T-helper 1 cell (primary cell): ENCODE results near the gene NOTCH1.

Experiments
- DNase-seq, 5 donors: peaks; one replicate each; pipeline ENCODE4 v3.0.0-alpha.2; 2012 to 2020

Gene NOTCH1

DNA sequence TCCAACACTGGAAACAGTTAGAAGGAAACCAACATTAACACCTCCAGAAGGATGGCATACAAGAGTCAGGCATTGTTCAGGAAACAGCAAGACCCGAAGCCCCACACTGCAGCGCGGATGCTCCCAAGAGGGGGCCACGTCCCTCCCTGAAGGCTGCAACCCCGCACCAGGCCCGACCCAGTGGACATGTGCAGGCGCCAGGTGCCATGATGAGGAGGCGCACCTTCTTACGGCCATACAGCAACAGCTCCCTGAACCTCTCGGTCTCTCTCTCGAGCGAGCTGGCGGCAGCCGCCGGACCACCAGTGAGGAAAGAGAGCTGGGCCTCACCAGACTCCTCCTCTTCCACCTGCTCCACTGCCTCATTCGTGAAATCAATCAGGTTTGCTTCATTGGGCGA, 83.2 kb downstream of the NOTCH1 start:
- DNase-seq: no peak

DNA sequence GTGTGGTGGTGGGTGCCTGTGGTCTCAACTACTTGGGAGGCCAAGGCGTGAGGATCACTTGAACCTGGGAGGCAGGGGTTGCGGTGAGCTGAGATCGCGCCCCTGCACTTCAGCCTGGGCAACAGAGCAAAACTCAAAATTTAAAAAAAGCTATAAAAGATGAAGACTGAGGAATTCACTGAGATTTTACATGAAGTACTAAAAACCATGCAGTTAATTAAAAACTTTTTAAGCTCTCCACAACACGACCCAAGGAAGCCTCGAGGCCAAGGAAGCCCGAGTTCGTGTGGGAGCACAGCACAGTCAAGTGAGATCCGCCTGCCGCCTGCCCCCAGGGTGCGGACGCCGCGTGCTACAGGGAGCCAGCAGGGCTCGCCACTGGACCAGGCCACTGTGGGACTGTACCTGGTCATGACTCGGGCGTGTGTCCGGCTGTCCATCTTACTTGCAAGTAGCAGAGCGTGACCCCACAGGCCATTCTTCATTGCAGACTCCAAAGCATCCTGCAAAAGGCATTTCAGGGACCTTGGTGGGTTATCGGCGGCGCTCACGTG, 85.0 kb downstream of the NOTCH1 start:
- DNase-seq: no peak

DNA sequence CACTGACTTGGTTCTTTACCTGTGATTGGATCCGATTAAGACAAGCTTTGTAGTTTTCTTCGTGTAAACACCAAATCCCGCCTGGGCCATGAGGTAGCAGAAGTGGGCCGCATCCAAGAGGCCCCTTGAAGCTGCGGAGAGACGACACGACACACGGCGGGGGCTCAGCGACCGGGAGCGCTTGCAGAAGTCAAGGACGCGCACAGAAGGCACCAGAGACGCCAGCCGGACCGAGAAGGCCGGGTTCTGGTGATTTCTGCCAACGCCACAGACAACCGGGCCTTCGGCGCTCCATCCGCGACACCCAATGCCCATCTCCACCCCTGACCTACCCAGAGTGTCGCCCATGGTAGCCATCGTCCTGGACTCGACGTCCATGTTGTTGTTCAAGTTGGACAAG, 86.4 kb downstream of the NOTCH1 start:
- DNase-seq: no peak

DNA sequence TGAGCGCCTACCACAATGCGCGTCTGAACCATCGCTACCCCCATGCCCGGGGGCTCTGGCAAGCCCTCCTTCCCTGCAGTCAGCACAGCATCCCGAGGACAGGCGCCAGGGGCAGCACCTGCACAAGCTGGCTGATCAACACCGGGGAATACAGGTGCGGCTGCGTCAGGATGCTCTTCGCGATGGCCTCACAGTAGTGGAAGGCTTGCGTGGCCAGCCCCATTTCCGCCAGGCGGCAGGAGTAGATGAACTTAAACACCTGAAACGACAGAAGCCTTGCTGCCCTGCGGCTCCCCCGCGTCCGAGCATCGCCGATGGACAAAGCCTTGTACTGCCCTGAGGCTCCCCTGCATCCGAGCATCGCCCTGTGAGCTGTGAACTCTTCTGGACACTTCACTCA, 88.5 kb downstream of the NOTCH1 start:
- DNase-seq: no peak

DNA sequence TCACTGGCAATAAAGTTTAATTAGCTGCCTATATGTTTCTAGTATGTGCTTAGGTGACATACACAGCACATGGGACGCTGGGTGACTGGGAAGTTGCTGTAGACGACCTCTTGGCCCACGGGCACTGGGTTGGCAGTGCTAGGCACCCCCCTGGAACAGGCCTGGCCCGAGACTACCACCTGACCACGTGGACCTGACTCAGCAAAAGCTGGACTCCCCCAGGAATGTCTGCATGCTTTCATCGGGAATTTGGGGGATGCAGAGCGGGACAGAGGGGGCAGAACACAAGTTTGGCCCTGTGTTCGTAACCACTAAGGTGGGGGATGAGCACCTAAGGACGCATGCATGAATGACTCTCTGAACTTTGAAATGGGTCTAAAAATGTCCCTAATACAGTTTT, 89.6 kb downstream of the NOTCH1 start:
- no peak for DNase-seq

DNA sequence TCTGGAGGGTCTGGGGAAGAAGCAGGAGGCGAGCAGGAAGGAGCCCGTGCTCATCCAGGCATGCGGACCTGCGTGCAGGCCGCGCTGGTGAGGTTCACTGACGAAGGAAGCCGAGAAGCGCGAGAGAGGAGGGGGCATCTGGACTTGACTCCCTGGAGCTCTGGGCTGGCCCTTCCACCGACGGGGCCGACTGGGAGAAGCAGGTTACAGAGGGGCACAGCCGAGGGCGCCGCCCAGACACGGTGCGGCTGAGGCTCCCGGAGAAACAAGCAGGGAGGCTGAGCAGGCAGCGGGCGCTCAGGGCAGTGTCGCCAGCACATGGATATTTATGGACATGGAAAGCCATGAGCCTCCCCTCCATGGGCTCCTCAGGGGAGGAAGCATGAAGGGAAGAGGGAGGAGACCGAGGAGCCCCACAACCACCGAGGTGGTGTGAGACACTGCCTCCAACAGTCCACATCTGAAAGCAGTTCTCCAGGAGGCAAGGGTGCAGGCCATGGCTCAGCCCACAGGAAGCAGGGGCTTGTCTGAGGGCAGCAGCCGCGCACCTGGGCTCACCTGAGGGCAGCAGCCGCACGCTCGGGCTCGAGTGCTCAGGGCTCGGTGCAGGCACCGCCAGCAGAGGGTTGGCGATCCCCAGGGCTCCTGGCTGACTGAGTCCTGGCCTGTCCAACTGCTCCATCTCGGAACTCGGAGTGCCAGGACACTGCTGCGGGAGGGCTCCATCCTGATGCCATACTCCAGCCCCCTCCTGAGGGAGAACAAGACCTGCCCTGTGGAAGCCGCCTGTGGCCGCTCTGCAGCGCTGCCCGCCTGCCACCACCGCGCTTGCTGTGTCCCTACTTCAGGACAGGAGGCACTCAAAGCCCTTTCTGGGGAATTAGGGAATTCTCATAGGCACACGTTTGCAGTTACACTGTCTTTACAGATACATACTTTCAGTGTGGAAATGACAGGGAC, 90.5 kb downstream of the NOTCH1 start:
- DNase-seq: no peak

DNA sequence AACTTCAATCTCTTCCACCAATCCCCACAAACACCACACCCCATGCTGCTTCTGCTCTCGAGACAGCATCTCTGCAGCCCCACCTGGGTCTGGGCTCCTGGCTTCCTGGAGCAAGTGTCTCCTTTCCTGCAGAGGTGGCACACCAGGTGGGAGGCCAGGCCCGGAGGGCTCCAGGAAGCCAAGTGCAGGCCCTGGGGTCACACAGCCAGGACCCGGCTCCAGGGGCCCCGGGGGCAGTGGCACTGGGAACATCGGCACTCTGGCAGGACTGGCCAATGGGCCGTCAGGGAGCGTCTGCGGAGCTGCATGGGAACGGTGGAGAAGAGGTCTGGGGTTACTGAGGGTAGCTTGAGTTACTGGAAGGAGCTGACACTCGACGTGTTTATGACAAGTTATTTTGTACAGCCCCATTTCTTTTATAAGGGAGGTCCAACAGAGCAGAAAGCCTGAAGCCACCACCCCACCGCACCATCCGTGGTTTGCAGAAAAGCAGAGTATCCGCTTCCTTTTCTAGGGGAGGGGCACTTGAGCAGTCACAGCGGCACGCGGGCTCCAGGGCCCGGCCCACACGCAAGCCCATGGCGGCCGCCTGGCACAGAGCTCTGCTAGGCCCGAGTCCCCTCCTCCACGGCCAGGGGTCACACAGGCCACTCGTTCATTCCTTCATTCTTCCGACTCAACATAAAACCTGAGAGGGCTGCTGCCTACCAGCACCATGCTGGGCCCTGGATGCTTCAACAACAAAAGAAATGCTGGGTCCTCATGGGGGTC, 91.6 kb downstream of the NOTCH1 start:
- DNase-seq: no peak

DNA sequence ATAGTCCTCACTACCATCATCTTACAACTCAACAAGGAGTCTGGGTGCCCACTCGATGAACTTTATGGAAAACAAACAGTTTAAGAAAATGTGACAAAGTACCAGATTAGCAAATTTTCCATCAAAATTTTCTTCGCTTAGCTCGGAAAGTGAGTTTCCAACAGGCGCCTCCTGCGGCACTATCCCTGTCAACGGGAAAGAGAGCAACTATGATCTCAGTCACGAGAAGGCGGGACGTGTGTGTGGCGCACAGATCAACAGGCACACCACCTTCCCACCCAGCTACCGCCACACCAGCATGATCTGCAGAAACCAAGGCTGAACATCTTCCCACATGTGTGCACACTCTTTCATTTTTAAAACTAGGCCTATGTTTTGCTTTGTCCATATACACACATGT, 92.5 kb downstream of the NOTCH1 start:
- DNase-seq: no peak

DNA sequence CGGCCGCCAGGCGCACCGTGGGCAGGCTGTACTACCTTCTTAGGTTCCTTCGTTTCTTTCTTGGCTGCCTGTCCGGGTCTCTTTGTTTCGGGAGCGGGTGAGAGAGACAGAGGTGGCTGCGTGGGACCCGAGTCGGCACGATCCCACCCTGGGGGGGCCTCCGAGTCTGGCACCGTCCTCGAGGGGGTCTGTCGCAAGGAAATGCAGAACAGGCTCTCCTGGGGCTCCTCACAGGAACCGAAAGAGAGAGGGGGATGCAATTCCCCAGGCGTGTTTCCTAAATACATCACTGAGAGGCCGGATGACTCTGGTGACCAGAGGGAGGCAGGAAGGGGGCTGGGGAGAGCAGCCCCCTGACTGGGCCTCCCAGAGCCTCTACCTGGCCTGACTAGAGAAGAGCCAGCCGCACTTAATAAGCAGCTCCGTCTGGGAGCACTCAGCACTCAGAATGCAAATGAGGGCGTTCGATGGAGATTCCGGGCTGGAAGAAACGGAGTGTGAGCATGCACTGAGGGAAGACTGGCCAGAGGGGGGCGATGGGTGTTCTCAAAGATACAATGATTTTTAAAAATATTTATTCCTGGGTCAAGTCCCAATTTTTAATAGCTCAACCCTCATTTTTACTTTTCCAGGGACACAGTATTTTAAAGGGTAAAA, 94.5 kb downstream of the NOTCH1 start:
- DNase-seq: no peak

DNA sequence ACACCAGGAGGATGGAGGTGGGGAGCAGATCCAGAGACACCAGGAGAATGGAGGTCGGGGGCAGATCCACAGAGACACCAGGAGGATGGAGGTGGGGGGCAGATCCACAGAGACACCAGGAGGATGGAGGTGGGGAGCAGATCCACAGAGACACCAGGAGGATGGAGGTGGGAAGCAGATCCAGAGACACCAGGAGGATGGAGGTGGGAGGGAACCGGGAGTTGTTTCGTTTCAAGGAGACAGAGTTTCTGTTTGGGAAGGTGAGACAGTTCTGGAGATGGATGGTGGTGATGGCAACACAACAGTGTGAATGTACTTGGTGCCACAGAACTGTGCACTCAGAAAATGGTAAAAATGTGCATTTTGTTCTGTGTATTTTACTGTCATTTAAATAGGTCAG, 97.2 kb downstream of the NOTCH1 start:
- no peak for DNase-seq

DNA sequence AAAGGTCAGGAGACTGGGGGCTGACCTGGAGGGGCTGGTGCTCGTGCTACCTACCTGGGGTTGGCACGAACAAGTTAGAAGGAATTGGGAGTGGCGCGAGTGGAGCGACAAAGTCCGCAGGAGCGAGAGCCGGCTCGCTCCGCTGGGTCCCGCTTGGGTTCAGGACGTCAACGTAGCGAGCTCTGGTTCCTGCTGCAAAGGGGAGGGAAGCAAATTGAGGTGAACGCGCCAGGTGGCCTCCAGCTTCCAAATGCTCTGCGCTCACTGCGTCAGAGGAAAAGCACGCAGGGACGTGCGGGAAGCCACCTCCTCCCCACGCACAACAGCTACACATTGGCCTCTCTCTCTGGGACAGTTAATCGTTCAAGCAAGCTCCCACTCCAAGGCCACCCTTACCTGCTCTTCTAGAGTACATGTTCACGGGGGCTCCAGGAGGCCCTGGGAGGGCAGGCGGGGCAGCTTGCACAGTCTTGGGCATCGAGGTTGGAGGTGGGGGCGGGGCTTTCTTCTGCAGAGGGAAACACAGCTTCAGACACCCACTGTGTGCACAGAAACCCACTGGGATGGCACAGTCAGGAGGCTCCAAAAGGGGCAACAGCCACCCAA, 98.6 kb downstream of the NOTCH1 start:
- no peak for DNase-seq

DNA sequence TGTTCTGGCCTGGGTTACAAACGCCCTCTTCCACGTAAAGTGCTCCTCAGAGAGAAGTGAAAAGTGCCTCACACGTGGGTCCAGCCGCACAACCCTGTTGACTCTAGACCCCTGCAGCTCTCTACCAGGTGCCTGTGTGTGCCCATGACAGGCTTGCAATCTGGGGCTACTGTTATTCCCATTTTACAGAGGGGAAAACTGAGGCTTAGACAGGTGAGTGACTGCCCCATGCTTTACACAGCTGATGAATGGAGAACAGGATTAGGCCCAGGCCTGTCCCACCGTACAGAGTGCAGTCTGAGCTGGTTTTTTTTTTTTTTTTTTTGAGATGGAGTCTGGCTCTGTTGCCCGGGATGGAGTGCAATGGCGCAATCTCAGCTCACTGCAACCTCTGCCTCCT, 100.0 kb downstream of the NOTCH1 start:
- no peak for DNase-seq
